HepG2 (cell line): Measurements from ENCODE around the gene KPNA3. TPM values are rescaled to one million over a fixed set of nuclear protein-coding genes. Genes with fewer than 3 reads are reported as not detected.
A peak's percentile ranks its signal among the peaks of the same experiment; 100 is the strongest.

Experiments
- ATAC-seq: fragments of 200-7000 bp; cut with Tn5 transposase; 3 replicates; pipeline ENCODE4 v1.9.1; 2020; ENCODE audit warnings: mild to moderate bottlenecking, moderate library complexity
- BruUV-seq: library from RNA; stranded (reverse); fragments of 400-500 nt; replicated peaks from 2 replicates; lab custom pipeline; 2021; lab: Mats Ljungman, UMichigan
- CTCF ChIA-PET: fragments of 300-600 bp; formaldehyde crosslinking; extraction: SDS; loops from one replicate; lab custom pipeline; 2021; ENCODE audit warnings: low total read pairs, inconsistent platforms, low intra/inter-chr PET ratio; lab: Yijun Ruan, JAX
- POLR2A ChIA-PET: fragments of 350-600 bp; sonication (Branson Sonifier 250); formaldehyde crosslinking; loops from one replicate; lab custom pipeline; 2020; ENCODE audit warnings: antibody characterized with exemption, inconsistent platforms; lab: Yijun Ruan, JAX
- DNase-seq: peaks from one replicate; pipeline ENCODE4 v3.0.0-alpha.2; 2015; ENCODE audit warnings: low spot score
- FAIRE-seq: peaks from 3 replicates; lab custom pipeline; 2011; peaks lifted over from hg19 to GRCh38; lab: Jason Lieb, UNC
- H2AFZ ChIP-seq: one replicate; pipeline ENCODE4 v1.6.1; 2011; ENCODE audit warnings: low read length, inconsistent platforms
- H3K27ac ChIP-seq: fragments of 300-600 bp; 3 replicates; pipeline ENCODE4 v1.8.0; 2011; ENCODE audit warnings: mixed run types, mild to moderate bottlenecking, mixed read lengths, low read length, inconsistent platforms; ENCODE audit not compliant: insufficient read depth; ENCODE audit errors: extremely low read length
- H3K27me3 ChIP-seq, 2 experiments: fragments of 200-600 bp in 1 of 2; 2 replicates in 1 of 2; 3 replicates in 1 of 2; pipeline versions ENCODE4 v1.6.0 to v1.8.0; 2011; ENCODE audit warnings: low read length in 2 of 2, mild to moderate bottlenecking in 2 of 2, moderate library complexity in 2 of 2, inconsistent platforms in 1 of 2; ENCODE audit not compliant: insufficient read depth in 2 of 2, control insufficient read depth in 1 of 2
- H3K36me3 ChIP-seq, 2 experiments: fragments of 200-600 bp in 1 of 2; replicated peaks in 1 of 2; 2 replicates in 1 of 2; 3 replicates in 1 of 2; pipeline versions ENCODE4 v1.5.1 to v1.8.0; 2011; ENCODE audit warnings: low read length in 2 of 2, inconsistent platforms in 1 of 2; ENCODE audit not compliant: insufficient read depth in 2 of 2, control insufficient read depth in 1 of 2
- H3K4me1 ChIP-seq: 2 replicates; pipeline ENCODE4 v1.5.1; 2012; ENCODE audit warnings: low read length, inconsistent platforms; ENCODE audit not compliant: insufficient read depth
- H3K4me2 ChIP-seq: 2 replicates; pipeline ENCODE4 v1.6.0; 2011; ENCODE audit warnings: low read depth, low read length, inconsistent platforms
- H3K4me3 ChIP-seq, 3 experiments: fragments of 200-600 bp in 1 of 3; sonication (generic), shearing (Covaris generic) in 1 of 3; replicated peaks in 1 of 3; 2 replicates each; pipeline ENCODE4 v1.5.1; 2011 to 2016; ENCODE audit warnings: low read length in 3 of 3, inconsistent platforms in 2 of 3, low read depth in 2 of 3, mild to moderate bottlenecking in 2 of 3, control low read depth in 1 of 3, mixed read lengths in 1 of 3; ENCODE audit not compliant: insufficient read depth in 1 of 3
- H3K79me2 ChIP-seq: one replicate; pipeline ENCODE4 v1.6.1; 2011; ENCODE audit warnings: low read length, inconsistent platforms; ENCODE audit not compliant: insufficient read depth
- H3K9ac ChIP-seq: 2 replicates; pipeline ENCODE4 v1.6.0; 2011; ENCODE audit warnings: mild to moderate bottlenecking, low read depth, low read length, inconsistent platforms; ENCODE audit not compliant: insufficient read depth
- H3K9me3 ChIP-seq: 2 replicates; pipeline ENCODE4 v1.5.1; 2012; ENCODE audit warnings: mild to moderate bottlenecking, low read length
- H4K20me1 ChIP-seq: 2 replicates; pipeline ENCODE4 v1.6.0; 2011; ENCODE audit warnings: inconsistent platforms, mild to moderate bottlenecking, low read length, moderate library complexity; ENCODE audit not compliant: insufficient read depth
- CCAR2 ChIP-seq: fragments of 200-400 bp; formaldehyde crosslinking; optimal IDR thresholded peaks from 2 replicates; pipeline ENCODE3; 2018; ENCODE audit warnings: low read depth, mild to moderate bottlenecking, low read length, moderate library complexity
- KDM5B ChIP-seq: sonication (generic); formaldehyde crosslinking; IDR thresholded peaks from 2 replicates; pipeline ENCODE4 v1.4.0; 2020; ENCODE audit warnings: missing genetic modification reagents, mild to moderate bottlenecking, borderline replicate concordance
- KLF16 ChIP-seq, 2 experiments: sonication (generic) in 1 of 2; formaldehyde crosslinking in 1 of 2; IDR thresholded peaks; 2 replicates each; pipeline versions ENCODE4 v1.6.1 to v1.8.0; 2016 to 2023; ENCODE audit warnings: missing genetic modification reagents in 2 of 2, missing compliant biosample characterization in 1 of 2
- KLF6 ChIP-seq: IDR thresholded peaks from 2 replicates; pipeline ENCODE4 v1.8.0; 2016; ENCODE audit warnings: missing biosample characterization, missing genetic modification reagents
- NFIC ChIP-seq: IDR thresholded peaks from 2 replicates; pipeline ENCODE4 v1.6.1; 2012; ENCODE audit warnings: mild to moderate bottlenecking, low read length, inconsistent platforms
- RFXANK ChIP-seq: IDR thresholded peaks from 2 replicates; pipeline ENCODE4 v1.6.1; 2016
- SP140L ChIP-seq: sonication (generic); formaldehyde crosslinking; IDR thresholded peaks from 2 replicates; pipeline ENCODE4 v1.4.0; 2020; ENCODE audit warnings: missing genetic modification reagents, borderline replicate concordance
- ZBTB7B ChIP-seq: sonication (generic); formaldehyde crosslinking; IDR thresholded peaks from 2 replicates; pipeline ENCODE4 v1.4.0; 2020; ENCODE audit warnings: missing genetic modification reagents
- ZIK1 ChIP-seq: sonication (generic); formaldehyde crosslinking; IDR thresholded peaks from 2 replicates; pipeline ENCODE4 v1.5.0; 2020; ENCODE audit warnings: mild to moderate bottlenecking, low read depth, missing genetic modification reagents, borderline replicate concordance
- ZNF335 ChIP-seq: sonication (generic); formaldehyde crosslinking; IDR thresholded peaks from 2 replicates; pipeline ENCODE4 v1.4.0; 2020; ENCODE audit warnings: missing genetic modification reagents
- ZNF33B ChIP-seq: sonication (generic); formaldehyde crosslinking; IDR thresholded peaks from 2 replicates; pipeline ENCODE4 v1.5.1; 2020; ENCODE audit warnings: mild to moderate bottlenecking, missing genetic modification reagents
- ZNF616 ChIP-seq: sonication (generic); formaldehyde crosslinking; IDR thresholded peaks from 2 replicates; pipeline ENCODE4 v1.5.0; 2020; ENCODE audit warnings: low read depth, mild to moderate bottlenecking, missing genetic modification reagents
- ZNF790 ChIP-seq: sonication (generic); formaldehyde crosslinking; IDR thresholded peaks from 2 replicates; pipeline ENCODE4 v1.8.0; 2022; ENCODE audit warnings: missing genetic modification reagents, mild to moderate bottlenecking, borderline replicate concordance
- ZNF850 ChIP-seq: sonication (generic); formaldehyde crosslinking; conservative IDR thresholded peaks from 2 replicates; pipeline ENCODE4 v1.9.0; 2021; ENCODE audit warnings: mild to moderate bottlenecking, missing genetic modification reagents
- ZSCAN5A ChIP-seq: sonication (generic); formaldehyde crosslinking; IDR thresholded peaks from 2 replicates; pipeline ENCODE4 v1.8.0; 2022; ENCODE audit warnings: mild to moderate bottlenecking, missing genetic modification reagents, borderline replicate concordance
- WGBS: methylation state at CpG from one replicate; pipeline ENCODE4 v1.1.6; 2017; ENCODE audit warnings: low lambda C conversion rate; 5-methylcytosine and 5-hydroxymethylcytosine counted together
- in situ Hi-C: cut with HindIII; loops from 2 replicates; pipeline ENCODE4 v1.10.0; 2017; ENCODE audit warnings: low pct_unique_long_range_greater_than_20kb; ENCODE audit not compliant: extremely low pct_ligation_motif_present
- intact Hi-C: fragments of 100-400 bp; cut with micrococcal nuclease; formaldehyde crosslinking; loops from one replicate; pipeline ENCODE4 v1.10.0; 2022; ENCODE audit not compliant: unreplicated experiment
- polyA plus RNA-seq, 8 experiments: library from polyadenylated mRNA; depleted of rRNA in 3 of 8; stranded (reverse) in 7 of 8; unstranded in 1 of 8; fragments of >200 nt; fragmentation: Illumina TruSeq in 4 of 8; extraction: Trizol in 4 of 8; gene quantifications; 2 replicates each; pipeline versions ENCODE4 v1.2.1 to v1.2.3, GENCODE V29; 2011 to 2016; ENCODE audit warnings: low read depth in 4 of 8, missing spikeins in 1 of 8, mixed read lengths in 1 of 8; ENCODE audit not compliant: insufficient read depth in 1 of 8
- total RNA-seq, 5 experiments: library from RNA; depleted of rRNA; stranded (reverse); fragments of >200 nt; fragmentation: Illumina TruSeq; extraction: Trizol; gene quantifications; 2 replicates each; pipeline ENCODE4 v1.2.3, GENCODE V29; 2016; ENCODE audit warnings: low read depth in 1 of 5
- TF ChIP-seq, protein P1 (sequence below): IDR thresholded peaks from 2 replicates; pipeline ENCODE4 v1.6.1; 2016; ENCODE audit warnings: missing compliant biosample characterization, missing genetic modification reagents, borderline replicate concordance
- TF ChIP-seq, protein P2 (sequence below): IDR thresholded peaks from 2 replicates; pipeline ENCODE4 v1.6.1; 2016; ENCODE audit warnings: control low read depth
- TF ChIP-seq, protein P3 (sequence below): sonication (generic); formaldehyde crosslinking; IDR thresholded peaks from 2 replicates; pipeline ENCODE4 v1.8.1; 2023; ENCODE audit warnings: mild to moderate bottlenecking, moderate library complexity, missing genetic modification reagents

Gene KPNA3
- total and polyA plus RNA-seq, 2 of the 13 experiments (the other 11 are each of a cell fraction or from before 2014, with no cell fraction given): 13.0 to 28.9 TPM

DNA sequence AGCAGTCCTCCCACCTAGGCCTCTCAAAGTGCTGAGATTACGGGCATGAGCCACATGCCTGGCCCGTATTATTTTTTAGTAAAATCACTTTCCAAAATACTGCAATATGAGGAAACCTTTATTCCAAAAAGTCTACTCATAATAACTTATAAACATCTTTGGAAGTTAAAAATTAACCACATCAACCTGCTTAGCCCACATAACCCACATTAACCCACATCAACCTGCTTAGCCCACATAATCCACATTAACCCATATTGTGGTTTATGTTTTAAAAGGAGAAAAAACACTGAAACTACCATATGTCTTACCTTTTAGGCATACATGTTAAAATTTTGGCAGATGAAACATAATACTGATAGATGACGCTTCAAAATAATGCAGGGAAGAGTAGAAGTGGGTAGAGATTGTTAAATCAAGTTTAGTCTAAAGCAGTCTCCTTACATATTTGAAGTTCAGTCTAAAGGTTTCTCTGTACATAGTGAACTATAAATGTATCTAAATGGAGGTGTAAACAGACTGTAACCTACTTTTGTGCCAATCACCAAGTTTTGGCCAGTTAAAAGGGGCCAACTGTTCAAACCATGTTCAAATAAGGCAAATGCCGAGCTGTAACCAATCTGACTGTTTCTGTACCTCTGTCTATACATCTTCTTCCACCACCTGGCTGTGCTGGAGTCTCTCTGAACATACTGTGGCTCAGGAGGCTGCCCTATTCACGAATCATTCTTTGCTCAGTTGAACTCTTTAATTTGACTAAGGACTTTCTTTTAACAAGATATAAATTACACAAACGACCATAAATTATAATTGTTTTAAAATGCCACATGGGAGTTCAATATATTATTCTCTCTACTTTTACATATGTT lies 14.5 kb downstream of the KPNA3 start:
- peaks cover 94% of the 10 kb centered on the region for H3K79me2 ChIP-seq
- H3K27ac ChIP-seq: no peak overlapping the region
- no peaks in the 10 kb centered on the region for H3K36me3 ChIP-seq
- in situ Hi-C loops (no loop called here), intact Hi-C loops (no loop called here)
- no peak for DNase-seq
- H3K4me3 ChIP-seq: no peak overlapping the region
- H3K4me1 ChIP-seq: peaks cover 53% of the 10 kb centered on the region
- H3K27me3 ChIP-seq: no peaks in the 10 kb centered on the region
- no peak for FAIRE-seq
- WGBS: 80% methylated on average over 6 of the region's 6 CpGs
- H4K20me1 ChIP-seq: 0 out of 2 replicates have a peak, but pooled peaks cover under 1% of the 10 kb centered on the region
- ATAC-seq: peak; percentile 61
- H3K9me3 ChIP-seq: no peaks in the 10 kb centered on the region
- H2AFZ ChIP-seq: no peak overlapping the region
- ChIA-PET CTCF (no interaction called here), POLR2A (no interaction called here)
- no peak overlapping the region for H3K9ac ChIP-seq
- BruUV-seq: no TSS peak
- TF ChIP-seq ZNF616 (no peak), NFIC (no peak), ZNF850 (no peak), KLF16 (CRISPR knock-in tag; IDR thresholded peaks at IDR 0.05) (no peak), KDM5B (no peak), ZSCAN5A (CRISPR knock-in tag) (no peak), ZNF33B (CRISPR knock-in tag) (no peak), SP140L (CRISPR knock-in tag) (no peak), KLF6 (CRISPR knock-in tag) (no peak), ZNF335 (no peak), RFXANK (no peak), ZBTB7B (CRISPR knock-in tag) (no peak), CCAR2 (no peak), ZIK1 (CRISPR knock-in tag) (no peak), ZNF790 (CRISPR knock-in tag) (no peak)
- TF ChIP-seq, protein P1, sequence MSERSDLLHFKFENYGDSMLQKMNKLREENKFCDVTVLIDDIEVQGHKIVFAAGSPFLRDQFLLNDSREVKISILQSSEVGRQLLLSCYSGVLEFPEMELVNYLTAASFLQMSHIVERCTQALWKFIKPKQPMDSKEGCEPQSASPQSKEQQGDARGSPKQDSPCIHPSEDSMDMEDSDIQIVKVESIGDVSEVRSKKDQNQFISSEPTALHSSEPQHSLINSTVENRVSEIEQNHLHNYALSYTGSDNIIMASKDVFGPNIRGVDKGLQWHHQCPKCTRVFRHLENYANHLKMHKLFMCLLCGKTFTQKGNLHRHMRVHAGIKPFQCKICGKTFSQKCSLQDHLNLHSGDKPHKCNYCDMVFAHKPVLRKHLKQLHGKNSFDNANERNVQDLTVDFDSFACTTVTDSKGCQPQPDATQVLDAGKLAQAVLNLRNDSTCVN: no peak
- TF ChIP-seq, protein P2, sequence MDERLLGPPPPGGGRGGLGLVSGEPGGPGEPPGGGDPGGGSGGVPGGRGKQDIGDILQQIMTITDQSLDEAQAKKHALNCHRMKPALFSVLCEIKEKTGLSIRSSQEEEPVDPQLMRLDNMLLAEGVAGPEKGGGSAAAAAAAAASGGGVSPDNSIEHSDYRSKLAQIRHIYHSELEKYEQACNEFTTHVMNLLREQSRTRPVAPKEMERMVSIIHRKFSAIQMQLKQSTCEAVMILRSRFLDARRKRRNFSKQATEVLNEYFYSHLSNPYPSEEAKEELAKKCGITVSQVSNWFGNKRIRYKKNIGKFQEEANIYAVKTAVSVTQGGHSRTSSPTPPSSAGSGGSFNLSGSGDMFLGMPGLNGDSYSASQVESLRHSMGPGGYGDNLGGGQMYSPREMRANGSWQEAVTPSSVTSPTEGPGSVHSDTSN: no peak
- TF ChIP-seq, protein P3, sequence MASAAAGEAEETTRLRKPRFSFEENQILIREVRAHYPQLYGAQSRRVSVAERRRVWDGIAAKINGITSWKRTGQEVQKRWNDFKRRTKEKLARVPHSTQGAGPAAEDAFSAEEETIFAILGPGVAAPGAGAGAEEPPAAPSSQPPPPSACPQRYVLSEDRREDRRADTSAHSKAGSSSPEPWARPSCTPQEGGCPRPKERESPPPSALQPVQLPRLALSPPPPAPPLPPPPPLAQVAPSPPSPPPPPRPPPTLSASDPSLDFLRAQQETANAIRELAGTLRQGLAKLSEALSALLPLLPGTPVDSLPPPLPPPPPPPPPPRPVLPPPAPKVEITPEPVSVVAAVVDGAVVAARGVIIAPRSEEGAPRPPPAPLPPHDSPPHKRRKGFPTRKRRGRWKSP (CRISPR knock-in tag): no peak
- no peak overlapping the region for H3K4me2 ChIP-seq
